SK-N-SH (cell line): Measurements from ENCODE around the gene CYP27B1. TPM values are rescaled to one million over a fixed set of nuclear protein-coding genes. Genes with fewer than 3 reads are reported as not detected.

Experiments used
- CTCF ChIA-PET: fragments of 300-600, 350-600 bp; formaldehyde crosslinking; extraction: SDS; loops from one replicate; lab custom pipeline; 2021; lab: Yijun Ruan, JAX
- POLR2A ChIA-PET: fragments of 350-600 bp; sonication (Branson Sonifier 250); formaldehyde crosslinking; extraction: SDS; loops from one replicate; lab custom pipeline; 2020; ENCODE audit warnings: antibody characterized with exemption, inconsistent platforms; lab: Yijun Ruan, JAX
- DNase-seq: peaks from one replicate; pipeline ENCODE4 v3.0.0; 2012
- H2AFZ ChIP-seq: fragments of 200-600 bp; sonication (generic); 2 replicates; pipeline ENCODE4 v1.8.1; 2016; ENCODE audit warnings: antibody characterized with exemption, mild to moderate bottlenecking, low read depth
- H3F3A ChIP-seq: fragments of 200-600 bp; sonication (generic); replicated peaks from 2 replicates; pipeline ENCODE3; 2016; ENCODE audit warnings: antibody characterized with exemption, mild to moderate bottlenecking; ENCODE audit not compliant: insufficient read depth
- H3K27ac ChIP-seq, 2 experiments: fragments of 200-500 bp in 1 of 2; fragments of 200-600 bp in 1 of 2; sonication (Bioruptor generic) in 1 of 2; sonication (generic), shearing (Covaris generic) in 1 of 2; 2 replicates each; pipeline versions ENCODE4 v1.5.1 to v1.6.1; 2014 to 2016; ENCODE audit warnings: low read depth in 2 of 2, inconsistent platforms in 1 of 2, low read length in 1 of 2, mild to moderate bottlenecking in 1 of 2, mixed read lengths in 1 of 2
- H3K27me3 ChIP-seq: fragments of 200-600 bp; sonication (generic), shearing (Covaris generic); 2 replicates; pipeline ENCODE4 v1.6.1; 2016; ENCODE audit warnings: mixed run types; ENCODE audit not compliant: insufficient read depth
- H3K36me3 ChIP-seq, 2 experiments: fragments of 200-500 bp in 1 of 2; fragments of 200-600 bp in 1 of 2; sonication (Bioruptor generic) in 1 of 2; sonication (generic) in 1 of 2; replicated peaks in 1 of 2; 2 replicates each; pipeline versions ENCODE3 to v1.5.1; 2014 to 2016; ENCODE audit warnings: low read length in 1 of 2, mild to moderate bottlenecking in 1 of 2; ENCODE audit not compliant: insufficient read depth in 2 of 2, control insufficient read depth in 1 of 2
- H3K4me1 ChIP-seq, 2 experiments: fragments of 200-500 bp in 1 of 2; fragments of 200-600 bp in 1 of 2; sonication (Bioruptor generic) in 1 of 2; sonication (generic), shearing (Covaris generic) in 1 of 2; 2 replicates each; pipeline versions ENCODE4 v1.5.1 to v1.6.1; 2014 to 2016; ENCODE audit warnings: low read depth in 1 of 2, low read length in 1 of 2, mixed run types in 1 of 2; ENCODE audit not compliant: insufficient read depth in 2 of 2, control insufficient read depth in 1 of 2
- H3K4me2 ChIP-seq: fragments of 200-600 bp; sonication (generic), shearing (Covaris generic); 2 replicates; pipeline ENCODE4 v1.6.1; 2017; ENCODE audit warnings: mixed run types
- H3K4me3 ChIP-seq, 2 experiments: fragments of 200-500 bp in 1 of 2; fragments of 200-600 bp in 1 of 2; sonication (Bioruptor generic) in 1 of 2; sonication (generic), shearing (Covaris generic) in 1 of 2; 2 replicates each; pipeline versions ENCODE4 v1.5.1 to v1.8.1; 2014 to 2016; ENCODE audit warnings: low read depth in 2 of 2, inconsistent platforms in 1 of 2, low read length in 1 of 2, mild to moderate bottlenecking in 1 of 2, mixed read lengths in 1 of 2, moderate library complexity in 1 of 2
- H3K79me2 ChIP-seq: fragments of 200-600 bp; sonication (generic); 2 replicates; pipeline ENCODE4 v1.8.1; 2017; ENCODE audit warnings: mild to moderate bottlenecking; ENCODE audit not compliant: insufficient read depth
- H3K9ac ChIP-seq: fragments of 200-600 bp; sonication (generic); 2 replicates; pipeline ENCODE4 v1.6.1; 2017; ENCODE audit warnings: mixed run types
- H3K9me2 ChIP-seq: fragments of 200-600 bp; sonication (generic); 2 replicates; pipeline ENCODE4 v1.6.1; 2017; ENCODE audit warnings: mixed run types
- H3K9me3 ChIP-seq: fragments of 200-600 bp; sonication (generic); 2 replicates; pipeline ENCODE4 v1.6.1; 2017; ENCODE audit warnings: mixed run types, mild to moderate bottlenecking, moderate library complexity
- H4K20me1 ChIP-seq: fragments of 200-600 bp; sonication (generic); 2 replicates; pipeline ENCODE4 v1.6.1; 2017; ENCODE audit warnings: mild to moderate bottlenecking, mixed run types; ENCODE audit not compliant: insufficient read depth
- EZH2phosphoT487 ChIP-seq: fragments of 200-600 bp; sonication (generic); IDR thresholded peaks from 2 replicates; pipeline ENCODE4 v1.6.1; 2017; ENCODE audit warnings: low read depth, mixed run types, mild to moderate bottlenecking, antibody characterized with exemption, moderate library complexity, borderline replicate concordance
- FOSL2 ChIP-seq: IDR thresholded peaks from 2 replicates; pipeline ENCODE4 v1.4.0; 2012; ENCODE audit warnings: low read depth, mild to moderate bottlenecking, moderate library complexity, borderline replicate concordance
- FOXM1 ChIP-seq: IDR thresholded peaks from 2 replicates; pipeline ENCODE4 v1.4.0; 2012; ENCODE audit warnings: low read depth, mild to moderate bottlenecking
- GABPA ChIP-seq: IDR thresholded peaks from 2 replicates; pipeline ENCODE4 v1.4.0; 2012; ENCODE audit warnings: low read depth, mild to moderate bottlenecking
- GATA2 ChIP-seq: sonication (generic); formaldehyde crosslinking; IDR thresholded peaks from 2 replicates; pipeline ENCODE4 v1.5.0; 2020; ENCODE audit warnings: mild to moderate bottlenecking, missing genetic modification reagents
- IRF3 ChIP-seq: fragments of 150-350 bp; IDR thresholded peaks from 2 replicates; pipeline ENCODE4 v1.6.1; 2016; ENCODE audit warnings: mild to moderate bottlenecking, low read depth, low read length
- MEF2A ChIP-seq: IDR thresholded peaks from 2 replicates; pipeline ENCODE4 v1.4.0; 2012; ENCODE audit warnings: low read depth, borderline replicate concordance
- MXI1 ChIP-seq: IDR thresholded peaks from 2 replicates; pipeline ENCODE4 v1.6.1; 2012; ENCODE audit warnings: mild to moderate bottlenecking, low read depth, low read length, improper control_type of control experiment
- NFIC ChIP-seq: IDR thresholded peaks from 2 replicates; pipeline ENCODE4 v1.4.0; 2012; ENCODE audit warnings: borderline replicate concordance
- NRF1 ChIP-seq: IDR thresholded peaks from 2 replicates; pipeline ENCODE4 v1.6.1; 2012; ENCODE audit warnings: low read depth, mild to moderate bottlenecking, low read length
- RAD21 ChIP-seq: IDR thresholded peaks from 2 replicates; pipeline ENCODE4 v1.6.1; 2012; ENCODE audit warnings: mild to moderate bottlenecking, low read length
- RCOR1 ChIP-seq: fragments of 150-350 bp; IDR thresholded peaks from 2 replicates; pipeline ENCODE4 v1.6.1; 2017; ENCODE audit warnings: antibody characterized with exemption, low read length
- RXRA ChIP-seq: IDR thresholded peaks from 2 replicates; pipeline ENCODE4 v1.4.0; 2012; ENCODE audit warnings: low read depth, mild to moderate bottlenecking, borderline replicate concordance
- SIN3A ChIP-seq: IDR thresholded peaks from 2 replicates; pipeline ENCODE4 v1.6.1; 2012; ENCODE audit warnings: low read depth, mild to moderate bottlenecking, low read length, moderate library complexity, borderline replicate concordance
- SMC3 ChIP-seq: IDR thresholded peaks from 2 replicates; pipeline ENCODE4 v1.6.1; 2012; ENCODE audit warnings: low read depth, low read length, improper control_type of control experiment
- TAF1 ChIP-seq: IDR thresholded peaks from 2 replicates; pipeline ENCODE4 v1.6.1; 2012; ENCODE audit warnings: low read depth, mild to moderate bottlenecking, low read length, moderate library complexity, borderline replicate concordance
- TEAD4 ChIP-seq: IDR thresholded peaks from 2 replicates; pipeline ENCODE4 v1.4.0; 2012; ENCODE audit warnings: mild to moderate bottlenecking, borderline replicate concordance; ENCODE audit not compliant: insufficient read depth
- ZBTB33 ChIP-seq: IDR thresholded peaks from 2 replicates; pipeline ENCODE4 v1.4.0; 2012; ENCODE audit warnings: low read depth, borderline replicate concordance
- WGBS: methylation state at CpG from one replicate; pipeline ENCODE4 v1.1.6; 2017; ENCODE audit warnings: low lambda C conversion rate; 5-methylcytosine and 5-hydroxymethylcytosine counted together
- polyA plus RNA-seq, 3 experiments: library from polyadenylated mRNA; depleted of rRNA; stranded (reverse); fragments of >200 nt; gene quantifications; 2 replicates each; pipeline ENCODE4 v1.2.3, GENCODE V29; 2012
- TF ChIP-seq, protein P1 (sequence below): fragments of 150-350 bp; IDR thresholded peaks from 2 replicates; pipeline ENCODE4 v1.6.1; 2017; ENCODE audit warnings: antibody characterized with exemption, low read length, low read depth, borderline replicate concordance
- TF ChIP-seq, protein P2 (sequence below): IDR thresholded peaks from 2 replicates; pipeline ENCODE4 v1.4.0; 2012; ENCODE audit warnings: low read depth
- TF ChIP-seq, protein P3 (sequence below): IDR thresholded peaks from 2 replicates; pipeline ENCODE4; 2012

The CYP27B1 gene
- polyA plus RNA-seq, 1 of the 3 experiments (the other 2 are of a cell fraction) = 1.7 TPM

DNA sequence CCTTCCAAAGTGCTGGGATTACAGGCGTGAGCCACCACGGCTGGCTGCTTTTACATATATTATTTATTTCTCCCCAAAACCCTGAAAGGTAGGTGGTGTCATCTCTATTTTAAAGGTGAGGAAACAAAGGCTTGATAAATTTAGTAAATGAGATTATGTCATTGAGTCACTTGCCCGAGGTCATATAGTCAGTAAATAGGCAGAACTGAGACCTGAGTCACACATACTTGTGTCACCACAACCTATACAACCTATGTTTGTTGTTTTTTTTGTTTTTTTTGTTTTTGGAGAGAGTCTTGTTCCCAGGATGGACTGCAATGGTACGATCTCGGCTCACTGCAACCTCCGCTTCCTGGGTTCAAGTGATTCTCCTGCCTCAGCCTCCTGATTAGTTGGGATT lies 28.5 kb upstream of the CYP27B1 start:
- peaks cover 59 to 63% of the 10 kb centered on the region in 2 experiments for H3K36me3 ChIP-seq
- peak overlapping the region in 1 of 2 experiments; percentile 89; a peak in 2 of 4 replicates for H3K27ac ChIP-seq
- ChIA-PET POLR2A (no interaction called here), CTCF (no interaction called here)
- no peak for DNase-seq
- no peak overlapping the region for H3K4me3 ChIP-seq
- peaks cover 26% of the 10 kb centered on the region for H3F3A ChIP-seq
- H3K4me1 ChIP-seq = peaks cover 0 to 6% of the 10 kb centered on the region in 2 experiments; a peak in 2 of 4 replicates
- H3K9me3 ChIP-seq = no peaks in the 10 kb centered on the region
- H4K20me1 ChIP-seq = no peaks in the 10 kb centered on the region
- 82% methylated on average over 6 of the region's 6 CpGs for WGBS
- H3K9me2 ChIP-seq = no peaks in the 10 kb centered on the region
- H3K27me3 ChIP-seq = no peaks in the 10 kb centered on the region
- H3K79me2 ChIP-seq = peaks cover 25% of the 10 kb centered on the region; the same call in 1 of the 2 replicates
- H3K4me2 ChIP-seq = no peak overlapping the region
- TF ChIP-seq MEF2A (no peak), FOSL2 (no peak), EZH2phosphoT487 (no peak), ZBTB33 (no peak), NFIC (no peak)
- TF ChIP-seq, protein P1, sequence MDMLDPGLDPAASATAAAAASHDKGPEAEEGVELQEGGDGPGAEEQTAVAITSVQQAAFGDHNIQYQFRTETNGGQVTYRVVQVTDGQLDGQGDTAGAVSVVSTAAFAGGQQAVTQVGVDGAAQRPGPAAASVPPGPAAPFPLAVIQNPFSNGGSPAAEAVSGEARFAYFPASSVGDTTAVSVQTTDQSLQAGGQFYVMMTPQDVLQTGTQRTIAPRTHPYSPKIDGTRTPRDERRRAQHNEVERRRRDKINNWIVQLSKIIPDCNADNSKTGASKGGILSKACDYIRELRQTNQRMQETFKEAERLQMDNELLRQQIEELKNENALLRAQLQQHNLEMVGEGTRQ = no peak
- H2AFZ ChIP-seq = no peak overlapping the region
- H3K9ac ChIP-seq = no peak overlapping the region

GRCh38 chr12:57793920-57794319 lies 27.0 kb upstream of the CYP27B1 start:
- Histone ChIP-seq H3K27me3 (no peaks in the 10 kb centered on the region), H3K9ac (peak overlapping the region; percentile 35; the same call in 1 of the 2 replicates), H3K4me3 (no peak overlapping the region), H3K9me2 (no peaks in the 10 kb centered on the region), H4K20me1 (no peaks in the 10 kb centered on the region), H3K4me1 (peaks cover 0 to 6% of the 10 kb centered on the region in 2 experiments; a peak in 2 of 4 replicates), H3K36me3 (peaks cover 45 to 61% of the 10 kb centered on the region in 2 experiments), H3K4me2 (peak overlapping the region; percentile 48; the same call in 1 of the 2 replicates), H3K27ac (peak overlapping the region in 1 of 2 experiments; percentile 89; a peak in 2 of 4 replicates), H3K79me2 (peaks cover 40% of the 10 kb centered on the region; the same call in 1 of the 2 replicates), H3K9me3 (no peaks in the 10 kb centered on the region), H3F3A (peaks cover 28% of the 10 kb centered on the region), H2AFZ (no peak overlapping the region)
- ChIA-PET CTCF (interaction anchor here (0.8 to 1.8 kb wide), 8 partner anchors 8 to 112 kb away, joined by 3 to 13 read pairs (median 3); partner anchors contain the start of gene TSFM), POLR2A (no interaction called here)
- WGBS = 0% methylated on average over 1 of the region's 1 CpG
- no peak for DNase-seq
- TF ChIP-seq, protein P2, sequence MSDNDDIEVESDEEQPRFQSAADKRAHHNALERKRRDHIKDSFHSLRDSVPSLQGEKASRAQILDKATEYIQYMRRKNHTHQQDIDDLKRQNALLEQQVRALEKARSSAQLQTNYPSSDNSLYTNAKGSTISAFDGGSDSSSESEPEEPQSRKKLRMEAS = peak; percentile 45; the same call in 1 of the 2 replicates
- TF ChIP-seq FOXM1 = no peak
- TF ChIP-seq RAD21 = no peak
- TF ChIP-seq, protein P3, sequence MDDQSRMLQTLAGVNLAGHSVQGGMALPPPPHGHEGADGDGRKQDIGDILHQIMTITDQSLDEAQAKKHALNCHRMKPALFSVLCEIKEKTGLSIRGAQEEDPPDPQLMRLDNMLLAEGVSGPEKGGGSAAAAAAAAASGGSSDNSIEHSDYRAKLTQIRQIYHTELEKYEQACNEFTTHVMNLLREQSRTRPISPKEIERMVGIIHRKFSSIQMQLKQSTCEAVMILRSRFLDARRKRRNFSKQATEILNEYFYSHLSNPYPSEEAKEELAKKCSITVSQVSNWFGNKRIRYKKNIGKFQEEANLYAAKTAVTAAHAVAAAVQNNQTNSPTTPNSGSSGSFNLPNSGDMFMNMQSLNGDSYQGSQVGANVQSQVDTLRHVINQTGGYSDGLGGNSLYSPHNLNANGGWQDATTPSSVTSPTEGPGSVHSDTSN = peak; percentile 73
- no peak; the same call in 1 of the 2 replicates for TF ChIP-seq NFIC
- TF ChIP-seq TAF1 = no peak
- TF ChIP-seq GABPA = no peak
- no peak for TF ChIP-seq IRF3
- TF ChIP-seq MXI1 = no peak
- TF ChIP-seq NRF1 = no peak
- no peak for TF ChIP-seq SIN3A
- TF ChIP-seq, protein P1 = no peak
- 0 out of 2 replicates have a peak, but pooled peaks have one; percentile 9 for TF ChIP-seq MEF2A
- TF ChIP-seq TEAD4 = 0 out of 2 replicates have a peak, but pooled peaks have one; percentile 12
- no peak for TF ChIP-seq RCOR1
- no peak for TF ChIP-seq GATA2 (CRISPR knock-in tag)
- TF ChIP-seq RXRA = no peak
- TF ChIP-seq SMC3 = no peak
